Uterus (tissue), 4 donors: ENCODE results near the gene SMCO4. TPM values are rescaled to one million over a fixed set of nuclear protein-coding genes. Genes with fewer than 3 reads are reported as not detected.
"Not testable (repeated sequence)": the region's sequence is repeated elsewhere in the genome, so short reads cannot be mapped to it uniquely, and the experiment has no call there.

Experiments
- DNase-seq, 2 donors: peaks; one replicate each; pipeline ENCODE4 v3.0.0-alpha.2; 2019 to 2020
- H3K27ac ChIP-seq, 2 donors: fragments of 200-600 bp; sonication (generic); 1 replicate in 1 of 2; 2 replicates in 1 of 2; pipeline ENCODE4 v1.5.1; 2016 to 2018
- H3K27me3 ChIP-seq, 2 donors: fragments of 200-600 bp; sonication (generic); one replicate each; pipeline ENCODE4 v1.5.1; 2018 to 2019; ENCODE audit warnings: control low read depth in 1 of 2
- H3K36me3 ChIP-seq, 2 donors: fragments of 200-600 bp; sonication (generic); one replicate each; pipeline ENCODE4 v1.5.1; 2019; ENCODE audit warnings: control low read depth in 1 of 2
- H3K4me1 ChIP-seq, 2 donors: fragments of 200-600 bp; sonication (generic); one replicate each; pipeline ENCODE4 v1.5.1; 2018 to 2019; ENCODE audit warnings: control low read depth in 1 of 2
- H3K4me3 ChIP-seq, 2 donors: fragments of 200-600 bp; sonication (generic); 1 replicate in 1 of 2; 2 replicates in 1 of 2; pipeline ENCODE4 v1.5.1; 2018 to 2019; ENCODE audit warnings: mild to moderate bottlenecking in 1 of 2
- H3K9me3 ChIP-seq, 2 donors: fragments of 200-600 bp; sonication (generic); one replicate each; pipeline ENCODE4 v1.5.1; 2019; ENCODE audit warnings: control low read depth in 1 of 2
- POLR2A ChIP-seq, 2 donors: fragments of 450-650 bp; IDR thresholded peaks; one replicate each; pipeline ENCODE4 v1.6.1; 2016; ENCODE audit warnings: antibody characterized with exemption in 2 of 2, mild to moderate bottlenecking in 1 of 2, moderate library complexity in 1 of 2
- intact Hi-C: fragments of 100-400 bp; cut with DNase I; formaldehyde crosslinking; loops from one replicate; pipeline ENCODE4 v1.15.1; 2023; ENCODE audit warnings: low total_unique reads
- total RNA-seq, 4 donors: library from RNA; depleted of rRNA in 3 of 4; stranded (reverse); fragments of >200 nt in 3 of 4; gene quantifications; one replicate each; pipeline versions ENCODE4 v1.1.0 to v1.2.4, GENCODE V29; 2014 to 2023
- TF ChIP-seq, protein P1 (sequence below), 4 experiments: fragments of 200-600 bp in 2 of 4; fragments of 450-650 bp in 2 of 4; sonication (generic) in 2 of 4; IDR thresholded peaks; one replicate each; pipeline ENCODE4 v1.5.1; 2016 to 2019; ENCODE audit warnings: antibody characterized with exemption in 4 of 4, mild to moderate bottlenecking in 2 of 4, moderate library complexity in 1 of 4
- donor health status: DM: yes; HTN: yes; CAD: no.

The SMCO4 gene
- total RNA-seq, 4 donors from 2014 or later = 7.2 to 30.0 (median 17.7) TPM

DNA sequence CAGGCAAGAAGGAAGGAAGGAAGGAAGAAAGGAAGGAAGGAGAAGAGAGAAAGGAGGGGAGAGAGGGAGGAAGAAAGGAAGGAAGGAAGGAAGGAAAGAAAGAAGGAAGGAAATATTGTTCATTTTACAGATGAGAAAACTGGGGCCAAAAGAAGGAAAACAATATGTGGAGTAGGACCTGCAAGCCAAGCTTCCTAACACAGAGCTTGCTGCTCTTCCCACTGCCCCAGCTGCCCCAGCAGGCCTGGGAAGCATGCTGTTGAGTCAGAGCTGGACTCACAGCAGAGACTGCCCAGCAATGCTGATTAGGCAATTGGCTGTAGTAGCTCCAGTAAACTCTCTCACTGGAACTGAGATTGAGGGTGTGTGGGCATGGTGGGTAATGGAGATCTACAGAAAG lies 42.6 kb upstream of the SMCO4 start:
- Histone ChIP-seq H3K4me1 (no peaks in the 10 kb centered on the region), H3K27ac (no peak overlapping the region), H3K4me3 (no peak overlapping the region), H3K36me3 (no peaks in the 10 kb centered on the region), H3K9me3 (no peaks in the 10 kb centered on the region), H3K27me3 (no peaks in the 10 kb centered on the region)
- intact Hi-C loops = no loop called here
- TF ChIP-seq POLR2A (IDR thresholded peaks at IDR 0.05) = no peak
- TF ChIP-seq, protein P1, sequence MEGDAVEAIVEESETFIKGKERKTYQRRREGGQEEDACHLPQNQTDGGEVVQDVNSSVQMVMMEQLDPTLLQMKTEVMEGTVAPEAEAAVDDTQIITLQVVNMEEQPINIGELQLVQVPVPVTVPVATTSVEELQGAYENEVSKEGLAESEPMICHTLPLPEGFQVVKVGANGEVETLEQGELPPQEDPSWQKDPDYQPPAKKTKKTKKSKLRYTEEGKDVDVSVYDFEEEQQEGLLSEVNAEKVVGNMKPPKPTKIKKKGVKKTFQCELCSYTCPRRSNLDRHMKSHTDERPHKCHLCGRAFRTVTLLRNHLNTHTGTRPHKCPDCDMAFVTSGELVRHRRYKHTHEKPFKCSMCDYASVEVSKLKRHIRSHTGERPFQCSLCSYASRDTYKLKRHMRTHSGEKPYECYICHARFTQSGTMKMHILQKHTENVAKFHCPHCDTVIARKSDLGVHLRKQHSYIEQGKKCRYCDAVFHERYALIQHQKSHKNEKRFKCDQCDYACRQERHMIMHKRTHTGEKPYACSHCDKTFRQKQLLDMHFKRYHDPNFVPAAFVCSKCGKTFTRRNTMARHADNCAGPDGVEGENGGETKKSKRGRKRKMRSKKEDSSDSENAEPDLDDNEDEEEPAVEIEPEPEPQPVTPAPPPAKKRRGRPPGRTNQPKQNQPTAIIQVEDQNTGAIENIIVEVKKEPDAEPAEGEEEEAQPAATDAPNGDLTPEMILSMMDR (IDR thresholded peaks at IDR 0.05) = no peak
- DNase-seq = no peak

DNA sequence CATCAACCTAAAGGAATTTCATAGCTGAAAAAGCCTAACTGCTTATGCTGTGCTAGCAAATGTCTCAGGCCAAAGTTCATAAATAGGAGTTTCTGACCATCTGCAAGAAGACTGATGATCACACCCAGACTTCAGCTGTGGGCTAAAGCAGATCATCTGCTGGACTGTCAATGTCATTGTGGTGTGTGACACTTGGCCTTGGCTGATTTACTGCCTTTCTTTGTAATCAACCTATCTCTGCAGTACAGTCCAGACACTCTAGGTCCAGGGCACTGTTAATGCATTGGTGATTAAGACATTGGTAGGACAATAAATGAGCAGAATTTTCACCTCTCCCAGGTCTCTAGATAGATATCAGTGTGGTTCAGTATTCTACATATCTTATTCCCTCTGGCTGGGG lies 40.3 kb upstream of the SMCO4 start:
- no peak overlapping the region for H3K4me3 ChIP-seq
- no peak overlapping the region for H3K27ac ChIP-seq
- H3K9me3 ChIP-seq = no peaks in the 10 kb centered on the region
- TF ChIP-seq POLR2A (IDR thresholded peaks at IDR 0.05) = no peak
- TF ChIP-seq, protein P1 (IDR thresholded peaks at IDR 0.05) = no peak
- H3K27me3 ChIP-seq = no peaks in the 10 kb centered on the region
- no peak for DNase-seq
- no peaks in the 10 kb centered on the region for H3K36me3 ChIP-seq
- intact Hi-C loops = no loop called here
- no peaks in the 10 kb centered on the region for H3K4me1 ChIP-seq

DNA sequence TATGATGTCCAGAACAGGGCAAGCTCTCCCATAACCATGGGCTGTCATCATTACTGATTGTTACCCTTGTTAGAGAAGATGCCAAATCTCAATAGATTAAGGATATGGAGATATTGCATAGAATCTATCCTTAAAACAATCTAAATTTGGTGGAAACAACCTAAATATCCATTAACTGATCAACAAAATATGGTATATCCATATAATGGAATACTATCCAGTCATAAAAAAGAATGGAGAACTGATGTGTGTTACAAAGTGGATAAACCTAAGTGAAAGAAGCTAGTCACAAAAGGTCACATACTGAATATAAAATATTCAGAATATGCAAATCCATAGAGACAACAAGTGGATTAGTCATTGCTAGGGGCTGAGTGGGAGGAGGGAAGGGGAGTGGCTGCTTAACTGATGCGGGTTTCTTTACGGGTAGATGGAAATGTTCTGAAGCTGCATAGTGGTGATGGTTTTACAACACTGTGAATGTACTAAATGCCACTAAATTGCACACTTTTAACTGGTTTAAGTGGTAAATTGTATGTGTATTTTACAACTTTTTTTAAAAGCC lies 36.1 kb upstream of the SMCO4 start:
- H3K36me3 ChIP-seq = no peaks in the 10 kb centered on the region
- H3K4me3 ChIP-seq = no peak overlapping the region
- TF ChIP-seq, protein P1 (IDR thresholded peaks at IDR 0.05) = no peak
- no peak for TF ChIP-seq POLR2A (IDR thresholded peaks at IDR 0.05)
- no peak for DNase-seq
- H3K9me3 ChIP-seq = no peaks in the 10 kb centered on the region
- no peaks in the 10 kb centered on the region for H3K4me1 ChIP-seq
- H3K27ac ChIP-seq = no peak overlapping the region
- intact Hi-C loops = no loop called here
- no peaks in the 10 kb centered on the region for H3K27me3 ChIP-seq

DNA sequence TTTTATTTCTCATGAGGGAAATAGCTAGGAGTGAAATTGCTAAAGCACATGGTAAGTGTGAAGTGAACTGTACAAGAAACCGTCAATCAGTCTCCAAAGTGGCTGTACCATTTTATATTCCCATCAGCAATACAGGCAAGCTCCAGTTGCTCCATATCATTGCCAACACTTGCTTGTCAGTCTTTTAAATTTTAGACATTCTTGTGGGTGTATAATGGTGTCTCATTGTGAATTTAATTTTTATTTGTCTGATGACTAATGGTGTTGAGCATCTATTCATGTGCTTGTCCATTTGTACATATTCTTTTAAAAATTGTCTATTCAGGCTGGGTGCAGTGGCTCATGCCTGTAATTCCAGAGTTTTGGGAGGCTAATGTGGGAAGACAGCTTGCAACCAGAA lies 34.1 kb upstream of the SMCO4 start:
- TF ChIP-seq, protein P1 (IDR thresholded peaks at IDR 0.05) = no peak
- TF ChIP-seq POLR2A (IDR thresholded peaks at IDR 0.05) = no peak
- Histone ChIP-seq H3K4me1 (no peaks in the 10 kb centered on the region), H3K27me3 (no peaks in the 10 kb centered on the region), H3K36me3 (no peaks in the 10 kb centered on the region), H3K4me3 (no peak overlapping the region), H3K27ac (no peak overlapping the region), H3K9me3 (no peaks in the 10 kb centered on the region)
- intact Hi-C loops = no loop called here
- no peak for DNase-seq

DNA sequence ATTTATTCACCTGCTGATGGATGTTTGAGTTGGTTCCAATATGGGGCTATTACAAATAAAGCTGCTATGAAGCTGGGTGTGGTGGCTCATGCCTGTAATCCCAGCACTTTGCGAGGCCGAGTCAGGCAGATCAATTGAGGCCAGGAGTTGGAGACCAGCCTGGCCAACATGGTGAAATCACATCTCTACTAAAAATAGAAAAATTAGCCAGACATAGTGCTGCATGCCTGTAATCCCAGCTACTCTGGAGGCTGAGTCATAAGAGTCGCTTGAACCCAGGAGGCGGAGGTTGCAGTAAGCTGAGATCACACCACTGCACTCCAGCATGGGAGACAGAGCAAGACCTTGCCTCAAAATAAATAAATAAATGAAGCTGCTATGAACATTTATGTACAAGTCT lies 33.7 kb upstream of the SMCO4 start:
- H3K27me3 ChIP-seq, H3K9me3 ChIP-seq, H3K4me1 ChIP-seq, intact Hi-C loops, H3K27ac ChIP-seq, DNase-seq, H3K4me3 ChIP-seq, H3K36me3 ChIP-seq: not testable (repeated sequence)
